ENCODE data around the gene DES.

DNA sequence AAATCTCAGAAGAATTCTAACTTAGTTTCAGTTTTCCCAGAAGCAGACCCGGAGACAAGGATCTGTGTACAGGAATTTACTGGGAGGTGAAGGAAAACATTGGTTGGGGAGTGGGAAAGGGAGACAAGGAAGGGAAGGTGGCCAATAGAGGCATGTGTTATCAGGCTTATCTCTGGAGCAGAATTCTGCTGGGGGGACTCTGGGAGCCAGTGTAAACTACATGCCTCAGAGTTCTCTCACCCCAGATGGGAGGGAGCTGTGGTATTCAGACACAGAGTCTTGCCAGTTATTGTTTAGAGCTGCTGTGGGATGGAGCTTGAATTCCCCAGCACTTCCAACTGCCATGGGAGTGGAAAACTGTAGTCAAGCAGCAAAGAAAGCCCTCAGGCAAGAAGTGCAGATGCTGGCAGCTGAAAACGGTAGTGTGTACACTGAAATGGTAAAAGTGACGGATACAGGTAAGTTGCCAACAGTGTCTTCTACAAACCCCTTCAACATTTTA, 49.4 kb upstream of the DES start:
- TF ChIP-seq, protein P1, sequence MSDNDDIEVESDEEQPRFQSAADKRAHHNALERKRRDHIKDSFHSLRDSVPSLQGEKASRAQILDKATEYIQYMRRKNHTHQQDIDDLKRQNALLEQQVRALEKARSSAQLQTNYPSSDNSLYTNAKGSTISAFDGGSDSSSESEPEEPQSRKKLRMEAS (IDR thresholded peaks at IDR 0.05), result no peak
- no peak for TF ChIP-seq YY1 (IDR thresholded peaks at IDR 0.05; ENCODE audit: low read depth)
- TF ChIP-seq, protein P2, sequence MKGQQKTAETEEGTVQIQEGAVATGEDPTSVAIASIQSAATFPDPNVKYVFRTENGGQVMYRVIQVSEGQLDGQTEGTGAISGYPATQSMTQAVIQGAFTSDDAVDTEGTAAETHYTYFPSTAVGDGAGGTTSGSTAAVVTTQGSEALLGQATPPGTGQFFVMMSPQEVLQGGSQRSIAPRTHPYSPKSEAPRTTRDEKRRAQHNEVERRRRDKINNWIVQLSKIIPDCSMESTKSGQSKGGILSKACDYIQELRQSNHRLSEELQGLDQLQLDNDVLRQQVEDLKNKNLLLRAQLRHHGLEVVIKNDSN (IDR thresholded peaks at IDR 0.05), result no peak
